CD14-positive monocyte (primary cell): ENCODE results near the gene TRIM77. TPM values are rescaled to one million over a fixed set of nuclear protein-coding genes. Genes with fewer than 3 reads are reported as not detected.
"Not testable (repeated sequence)": the region's sequence is repeated elsewhere in the genome, so short reads cannot be mapped to it uniquely, and the experiment has no call there.

Experiments used
- DNase-seq, 3 donors: peaks; one replicate each; pipeline ENCODE4 v3.0.0-alpha.2; 2011 to 2022
- H2AFZ ChIP-seq: 2 replicates; pipeline ENCODE4 v1.6.0; 2012; ENCODE audit warnings: mild to moderate bottlenecking, low read depth, low read length, inconsistent platforms; ENCODE audit not compliant: insufficient read depth, poor library complexity, severe bottlenecking
- H3K27ac ChIP-seq, 2 donors: 1 replicate in 1 of 2; 2 replicates in 1 of 2; pipeline ENCODE4 v1.5.1; 2012 to 2013; ENCODE audit warnings: low read length in 2 of 2, control low read depth in 1 of 2, inconsistent platforms in 1 of 2, low read depth in 1 of 2, mild to moderate bottlenecking in 1 of 2
- H3K27me3 ChIP-seq, 2 donors: one replicate each; pipeline versions ENCODE4 v1.6.0 to v1.6.1; 2011 to 2013; ENCODE audit warnings: low read length in 2 of 2; ENCODE audit not compliant: control insufficient read depth in 2 of 2, insufficient read depth in 2 of 2
- H3K36me3 ChIP-seq, 2 donors: replicated peaks in 1 of 2; 1 replicate in 1 of 2; 2 replicates in 1 of 2; pipeline versions ENCODE4 v1.5.1 to v1.6.1; 2012 to 2013; ENCODE audit warnings: low read length in 2 of 2, control low read depth in 1 of 2, inconsistent platforms in 1 of 2, mild to moderate bottlenecking in 1 of 2; ENCODE audit not compliant: insufficient read depth in 2 of 2, control insufficient read depth in 1 of 2
- H3K4me1 ChIP-seq, 2 donors: 1 replicate in 1 of 2; 2 replicates in 1 of 2; pipeline versions ENCODE4 v1.5.1 to v1.6.1; 2012 to 2013; ENCODE audit warnings: low read length in 2 of 2, control low read depth in 1 of 2, inconsistent platforms in 1 of 2, mild to moderate bottlenecking in 1 of 2, moderate library complexity in 1 of 2; ENCODE audit not compliant: insufficient read depth in 2 of 2, control insufficient read depth in 1 of 2
- H3K4me2 ChIP-seq: replicated peaks from 2 replicates; pipeline ENCODE3; 2012; ENCODE audit warnings: low read length, moderate library complexity, mild to moderate bottlenecking; ENCODE audit not compliant: poor library complexity, severe bottlenecking; ENCODE audit errors: extremely low read depth
- H3K4me3 ChIP-seq, 3 experiments: fragments of 200-600 bp in 1 of 3; sonication (generic) in 1 of 3; replicated peaks in 1 of 3; 1 replicate in 2 of 3; 2 replicates in 1 of 3; pipeline ENCODE4 v1.5.1; 2011 to 2013; ENCODE audit warnings: low read length in 3 of 3, mild to moderate bottlenecking in 3 of 3, control low read depth in 2 of 3, low read depth in 2 of 3, inconsistent platforms in 1 of 3, moderate library complexity in 1 of 3
- H3K79me2 ChIP-seq: 2 replicates; pipeline ENCODE4 v1.6.0; 2012; ENCODE audit warnings: mild to moderate bottlenecking, control low read depth, inconsistent platforms, low read length, moderate library complexity; ENCODE audit not compliant: insufficient read depth
- H3K9ac ChIP-seq: 2 replicates; pipeline ENCODE4 v1.6.0; 2017; ENCODE audit warnings: low read length, mild to moderate bottlenecking; ENCODE audit not compliant: insufficient read depth, poor library complexity, severe bottlenecking
- H3K9me3 ChIP-seq, 2 donors: replicated peaks in 1 of 2; 1 replicate in 1 of 2; 2 replicates in 1 of 2; pipeline versions ENCODE4 v1.5.1 to v1.6.1; 2012 to 2013; ENCODE audit warnings: low read length in 2 of 2, control low read depth in 1 of 2; ENCODE audit not compliant: control insufficient read depth in 1 of 2, insufficient read depth in 1 of 2
- H4K20me1 ChIP-seq: 2 replicates; pipeline ENCODE4 v1.6.0; 2012; ENCODE audit warnings: mild to moderate bottlenecking, low read length, control low read depth, moderate library complexity; ENCODE audit not compliant: insufficient read depth
- H3K27ac Mint-ChIP-seq, 7 donors: one replicate each; pipeline ENCODE4 v1.8.0; 2020; ENCODE audit warnings: mild to moderate bottlenecking in 7 of 7, mixed read lengths in 7 of 7, moderate library complexity in 6 of 7, inconsistent platforms in 2 of 7
- H3K27me3 Mint-ChIP-seq, 3 donors: one replicate each; pipeline ENCODE4 v1.8.0; 2021 to 2022; ENCODE audit warnings: low read depth in 3 of 3, mild to moderate bottlenecking in 3 of 3, mixed read lengths in 3 of 3, moderate library complexity in 3 of 3, inconsistent platforms in 1 of 3
- H3K36me3 Mint-ChIP-seq, 2 donors: one replicate each; pipeline ENCODE4 v1.8.0; 2020; ENCODE audit warnings: mixed read lengths in 2 of 2, inconsistent platforms in 1 of 2, mild to moderate bottlenecking in 1 of 2
- H3K4me1 Mint-ChIP-seq: one replicate; pipeline ENCODE4 v1.8.0; 2020; ENCODE audit warnings: mild to moderate bottlenecking, mixed read lengths
- H3K4me3 Mint-ChIP-seq, 2 donors: one replicate each; pipeline ENCODE4 v1.8.0; 2020; ENCODE audit warnings: mild to moderate bottlenecking in 2 of 2, mixed read lengths in 2 of 2, moderate library complexity in 1 of 2
- H3K9me3 Mint-ChIP-seq, 7 donors: one replicate each; pipeline ENCODE4 v1.8.0; 2020 to 2022; ENCODE audit warnings: mixed read lengths in 7 of 7, mild to moderate bottlenecking in 6 of 7, moderate library complexity in 6 of 7, inconsistent platforms in 2 of 7
- WGBS: methylation state at CpG from one replicate; pipeline ENCODE4 v1.1.5; 2013; ENCODE audit warnings: missing lambda C conversion rate; ENCODE audit not compliant: insufficient coverage; 5-methylcytosine and 5-hydroxymethylcytosine counted together
- intact Hi-C, 2 donors: fragments of 100-400 bp; cut with micrococcal nuclease; formaldehyde crosslinking; loops; one replicate each; pipeline versions ENCODE4 v1.15.0 to v1.15.1; 2023
- polyA plus RNA-seq, 3 donors: library from polyadenylated mRNA; depleted of rRNA in 1 of 3; unstranded in 2 of 3; stranded (reverse) in 1 of 3; fragments of 300-500 nt in 2 of 3; fragments of >200 nt in 1 of 3; fragmentation: Illumina TruSeq in 2 of 3; gene quantifications; 1 replicate in 2 of 3; 2 replicates in 1 of 3; pipeline ENCODE4 v1.2.3, GENCODE V29; 2012 to 2021

The TRIM77 gene
- polyA plus RNA-seq, 3 donors: not detected

GRCh38 chr11:89675948-89676347 lies 34.2 kb upstream of the TRIM77 start:
- intact Hi-C loops, H3K4me3 ChIP-seq, DNase-seq, H3K9me3 ChIP-seq, H2AFZ ChIP-seq, H3K4me3 Mint-ChIP-seq, H3K4me1 ChIP-seq, H3K79me2 ChIP-seq, H3K36me3 Mint-ChIP-seq, H3K36me3 ChIP-seq, H3K4me1 Mint-ChIP-seq, H3K9ac ChIP-seq, H3K4me2 ChIP-seq, H3K9me3 Mint-ChIP-seq, H3K27me3 ChIP-seq, H4K20me1 ChIP-seq, H3K27ac ChIP-seq, H3K27me3 Mint-ChIP-seq, H3K27ac Mint-ChIP-seq: not testable (repeated sequence)
- WGBS: no CpG with 5 or more reads among the region's 4 CpGs

GRCh38 chr11:89707080-89707479 lies 3.0 kb upstream of the TRIM77 start:
- H2AFZ ChIP-seq, H3K27me3 Mint-ChIP-seq, H3K4me2 ChIP-seq, H3K36me3 ChIP-seq, H3K9me3 Mint-ChIP-seq, H3K79me2 ChIP-seq, H3K9ac ChIP-seq, H3K27ac Mint-ChIP-seq, intact Hi-C loops, H3K9me3 ChIP-seq, H3K4me1 ChIP-seq, H3K27ac ChIP-seq, H3K4me3 Mint-ChIP-seq, DNase-seq, H3K27me3 ChIP-seq, H3K4me3 ChIP-seq, H3K36me3 Mint-ChIP-seq, H3K4me1 Mint-ChIP-seq, H4K20me1 ChIP-seq: not testable (repeated sequence)
- WGBS: 100% methylated on average over 1 of the region's 4 CpGs

GRCh38 chr11:89724866-89725498 lies 14.9 kb downstream of the TRIM77 start:
- H2AFZ ChIP-seq, H3K79me2 ChIP-seq, H3K36me3 Mint-ChIP-seq, H3K27ac Mint-ChIP-seq, H3K9ac ChIP-seq, H3K27me3 ChIP-seq, H4K20me1 ChIP-seq, H3K9me3 Mint-ChIP-seq, H3K36me3 ChIP-seq, H3K4me3 Mint-ChIP-seq, H3K4me1 ChIP-seq, H3K9me3 ChIP-seq, H3K4me1 Mint-ChIP-seq, H3K27ac ChIP-seq, H3K4me2 ChIP-seq, H3K27me3 Mint-ChIP-seq, DNase-seq, H3K4me3 ChIP-seq, intact Hi-C loops: not testable (repeated sequence)
- WGBS: no CpG with 5 or more reads among the region's 2 CpGs

GRCh38 chr11:89730215-89730614 lies 20.1 kb downstream of the TRIM77 start:
- H3K9me3 Mint-ChIP-seq, intact Hi-C loops: not testable (repeated sequence)

More at GRCh38 chr11:89730215-89730614, 20.1 kb downstream of the TRIM77 start:
- H3K27me3 ChIP-seq, H3K79me2 ChIP-seq, H3K4me3 ChIP-seq, H3K27me3 Mint-ChIP-seq, H4K20me1 ChIP-seq, H3K4me2 ChIP-seq, H3K36me3 ChIP-seq, H3K4me1 ChIP-seq, H2AFZ ChIP-seq, H3K4me3 Mint-ChIP-seq, H3K9ac ChIP-seq, H3K27ac Mint-ChIP-seq, H3K4me1 Mint-ChIP-seq, H3K27ac ChIP-seq, H3K36me3 Mint-ChIP-seq, H3K9me3 ChIP-seq, DNase-seq: not testable (repeated sequence)
- WGBS: 92% methylated on average over 23 of the region's 23 CpGs
